ENCODE measurements around the gene KCNT1. TPM values are rescaled to one million over a fixed set of nuclear protein-coding genes. Genes with fewer than 3 reads are reported as not detected.

KCNT1 gene
- total RNA-seq, 1 donor from 2014 or later = not detected

- no peaks in the 10 kb centered on the region for H3K4me1 Mint-ChIP-seq (ENCODE audit: low read depth)
- no peaks in the 10 kb centered on the region for H3K36me3 Mint-ChIP-seq (ENCODE audit: low read depth)
- no peak overlapping the region for H3K4me3 Mint-ChIP-seq (ENCODE audit: low read depth)
- no peak overlapping the region for H3K27ac Mint-ChIP-seq
- intact Hi-C loops (cut with micrococcal nuclease) = no loop called here
- peaks cover under 1% of the 10 kb centered on the region for H3K27me3 Mint-ChIP-seq (ENCODE audit: low read depth)
- no peaks in the 10 kb centered on the region for H3K9me3 Mint-ChIP-seq
- no peak for DNase-seq (ENCODE audit: low spot score)
Measured at GRCh38 chr9:135708164-135708563, 6.2 kb downstream of the KCNT1 start.

- Mint-ChIP-seq H3K27me3 (ENCODE audit: low read depth) (peaks cover 9% of the 10 kb centered on the region), H3K27ac (no peak overlapping the region), H3K9me3 (no peaks in the 10 kb centered on the region), H3K36me3 (ENCODE audit: low read depth) (no peaks in the 10 kb centered on the region), H3K4me3 (ENCODE audit: low read depth) (no peak overlapping the region), H3K4me1 (ENCODE audit: low read depth) (no peaks in the 10 kb centered on the region)
- intact Hi-C loops (cut with micrococcal nuclease) = no loop called here
- no peak for DNase-seq (ENCODE audit: low spot score)
Measured at GRCh38 chr9:135711391-135711790, 9.4 kb downstream of the KCNT1 start.

GRCh38 chr9:135711881-135712280 is 9.9 kb downstream of the KCNT1 start:
- intact Hi-C loops (cut with micrococcal nuclease) = no loop called here
- H3K36me3 Mint-ChIP-seq (ENCODE audit: low read depth) = no peaks in the 10 kb centered on the region
- no peak for DNase-seq (ENCODE audit: low spot score)
- peaks cover 9% of the 10 kb centered on the region for H3K27me3 Mint-ChIP-seq (ENCODE audit: low read depth)
- no peak overlapping the region for H3K27ac Mint-ChIP-seq
- H3K4me1 Mint-ChIP-seq (ENCODE audit: low read depth) = no peaks in the 10 kb centered on the region
- no peak overlapping the region for H3K4me3 Mint-ChIP-seq (ENCODE audit: low read depth)
- no peaks in the 10 kb centered on the region for H3K9me3 Mint-ChIP-seq

- intact Hi-C loops (cut with micrococcal nuclease) = no loop called here
- no peak for DNase-seq (ENCODE audit: low spot score)
Measured at GRCh38 chr9:135712613-135713295, 10.8 kb downstream of the KCNT1 start.

GRCh38 chr9:135714242-135715055 is 12.5 kb downstream of the KCNT1 start:
- no peak overlapping the region for H3K27ac Mint-ChIP-seq

More at GRCh38 chr9:135712613-135713295, 10.8 kb downstream of the KCNT1 start:
- H3K9me3 Mint-ChIP-seq = no peaks in the 10 kb centered on the region
- peaks cover 9% of the 10 kb centered on the region for H3K27me3 Mint-ChIP-seq (ENCODE audit: low read depth)
- H3K4me1 Mint-ChIP-seq (ENCODE audit: low read depth) = no peaks in the 10 kb centered on the region
- no peak overlapping the region for H3K27ac Mint-ChIP-seq
- no peak overlapping the region for H3K4me3 Mint-ChIP-seq (ENCODE audit: low read depth)
- no peaks in the 10 kb centered on the region for H3K36me3 Mint-ChIP-seq (ENCODE audit: low read depth)

GRCh38 chr9:135715056-135715595 is 13.1 kb downstream of the KCNT1 start:
- peaks cover 9% of the 10 kb centered on the region for H3K27me3 Mint-ChIP-seq (ENCODE audit: low read depth)
- no peak overlapping the region for H3K27ac Mint-ChIP-seq
- no peak overlapping the region for H3K4me3 Mint-ChIP-seq (ENCODE audit: low read depth)
- intact Hi-C loops (cut with micrococcal nuclease) = no loop called here
- H3K36me3 Mint-ChIP-seq (ENCODE audit: low read depth) = no peaks in the 10 kb centered on the region
- H3K9me3 Mint-ChIP-seq = no peaks in the 10 kb centered on the region
- no peak for DNase-seq (ENCODE audit: low spot score)
- no peaks in the 10 kb centered on the region for H3K4me1 Mint-ChIP-seq (ENCODE audit: low read depth)

More at GRCh38 chr9:135714242-135715055, 12.5 kb downstream of the KCNT1 start:
- intact Hi-C loops (cut with micrococcal nuclease) = no loop called here
- DNase-seq (ENCODE audit: low spot score) = no peak
- Mint-ChIP-seq H3K9me3 (no peaks in the 10 kb centered on the region), H3K27me3 (ENCODE audit: low read depth) (peaks cover 9% of the 10 kb centered on the region), H3K4me3 (ENCODE audit: low read depth) (no peak overlapping the region), H3K4me1 (ENCODE audit: low read depth) (no peaks in the 10 kb centered on the region), H3K36me3 (ENCODE audit: low read depth) (no peaks in the 10 kb centered on the region)

- DNase-seq (ENCODE audit: low spot score) = no peak
- H3K27me3 Mint-ChIP-seq (ENCODE audit: low read depth) = peaks cover 9% of the 10 kb centered on the region
- intact Hi-C loops (cut with micrococcal nuclease) = no loop called here
- no peak overlapping the region for H3K4me3 Mint-ChIP-seq (ENCODE audit: low read depth)
- no peaks in the 10 kb centered on the region for H3K9me3 Mint-ChIP-seq
- H3K4me1 Mint-ChIP-seq (ENCODE audit: low read depth) = no peaks in the 10 kb centered on the region
- no peak overlapping the region for H3K27ac Mint-ChIP-seq
- no peaks in the 10 kb centered on the region for H3K36me3 Mint-ChIP-seq (ENCODE audit: low read depth)
Measured at GRCh38 chr9:135716045-135716444, 14.1 kb downstream of the KCNT1 start.

GRCh38 chr9:135717410-135717809 is 15.4 kb downstream of the KCNT1 start:
- Mint-ChIP-seq H3K4me3 (ENCODE audit: low read depth) (no peak overlapping the region), H3K4me1 (ENCODE audit: low read depth) (no peaks in the 10 kb centered on the region), H3K27me3 (ENCODE audit: low read depth) (peaks cover 9% of the 10 kb centered on the region), H3K36me3 (ENCODE audit: low read depth) (no peaks in the 10 kb centered on the region), H3K27ac (no peak overlapping the region), H3K9me3 (no peaks in the 10 kb centered on the region)
- intact Hi-C loops (cut with micrococcal nuclease) = no loop called here
- DNase-seq (ENCODE audit: low spot score) = no peak

- Mint-ChIP-seq H3K4me1 (ENCODE audit: low read depth) (no peaks in the 10 kb centered on the region), H3K9me3 (no peaks in the 10 kb centered on the region), H3K27ac (no peak overlapping the region), H3K27me3 (ENCODE audit: low read depth) (peaks cover 7% of the 10 kb centered on the region), H3K36me3 (ENCODE audit: low read depth) (no peaks in the 10 kb centered on the region), H3K4me3 (ENCODE audit: low read depth) (no peak overlapping the region)
- DNase-seq (ENCODE audit: low spot score) = no peak
- intact Hi-C loops (cut with micrococcal nuclease) = no loop called here
Measured at GRCh38 chr9:135718616-135719015, 16.6 kb downstream of the KCNT1 start.

GRCh38 chr9:135719472-135719871 is 17.5 kb downstream of the KCNT1 start:
- Mint-ChIP-seq H3K4me1 (ENCODE audit: low read depth) (no peaks in the 10 kb centered on the region), H3K36me3 (ENCODE audit: low read depth) (no peaks in the 10 kb centered on the region), H3K9me3 (no peaks in the 10 kb centered on the region), H3K4me3 (ENCODE audit: low read depth) (no peak overlapping the region), H3K27me3 (ENCODE audit: low read depth) (peaks cover 7% of the 10 kb centered on the region), H3K27ac (no peak overlapping the region)
- no peak for DNase-seq (ENCODE audit: low spot score)
- intact Hi-C loops (cut with micrococcal nuclease) = no loop called here

- intact Hi-C loops (cut with micrococcal nuclease) = no loop called here
- H3K27me3 Mint-ChIP-seq (ENCODE audit: low read depth) = no peaks in the 10 kb centered on the region
- H3K4me1 Mint-ChIP-seq (ENCODE audit: low read depth) = no peaks in the 10 kb centered on the region
- no peaks in the 10 kb centered on the region for H3K9me3 Mint-ChIP-seq
- no peaks in the 10 kb centered on the region for H3K36me3 Mint-ChIP-seq (ENCODE audit: low read depth)
- no peak for DNase-seq (ENCODE audit: low spot score)
- no peak overlapping the region for H3K4me3 Mint-ChIP-seq (ENCODE audit: low read depth)
- H3K27ac Mint-ChIP-seq = no peak overlapping the region
Measured at GRCh38 chr9:135722365-135722764, 20.4 kb downstream of the KCNT1 start.

- no peak overlapping the region for H3K4me3 Mint-ChIP-seq (ENCODE audit: low read depth)
- DNase-seq (ENCODE audit: low spot score) = no peak
- intact Hi-C loops (cut with micrococcal nuclease) = no loop called here
Measured at GRCh38 chr9:135724186-135724787, 22.3 kb downstream of the KCNT1 start.

More at GRCh38 chr9:135724186-135724787, 22.3 kb downstream of the KCNT1 start:
- H3K9me3 Mint-ChIP-seq = no peaks in the 10 kb centered on the region
- no peaks in the 10 kb centered on the region for H3K4me1 Mint-ChIP-seq (ENCODE audit: low read depth)
- no peaks in the 10 kb centered on the region for H3K27me3 Mint-ChIP-seq (ENCODE audit: low read depth)
- no peaks in the 10 kb centered on the region for H3K36me3 Mint-ChIP-seq (ENCODE audit: low read depth)
- H3K27ac Mint-ChIP-seq = no peak overlapping the region
